Measurements from ENCODE around the gene COG8.
"Not testable (repeated sequence)": the region's sequence is repeated elsewhere in the genome, so short reads cannot be mapped to it uniquely, and the experiment has no call there.

COG8 gene

GRCh38 chr16:69319381-69319780 is 20.0 kb downstream of the COG8 start:
- no peak for DNase-seq (ENCODE audit: low read depth in 2 of 2)

- DNase-seq (ENCODE audit: low read depth in 2 of 2): no peak
Observed at GRCh38 chr16:69318911-69319289, 20.5 kb downstream of the COG8 start.

- no peak for DNase-seq (ENCODE audit: low read depth in 2 of 2)
Observed at GRCh38 chr16:69318177-69318910, 21.0 kb downstream of the COG8 start.

GRCh38 chr16:69316595-69317034 is 22.7 kb downstream of the COG8 start:
- DNase-seq (ENCODE audit: low read depth in 2 of 2): no peak

- DNase-seq (ENCODE audit: low read depth in 2 of 2): no peak
Observed at GRCh38 chr16:69315486-69316311, 23.7 kb downstream of the COG8 start.

- DNase-seq (ENCODE audit: low read depth in 2 of 2): no peak
Observed at GRCh38 chr16:69314534-69314933, 24.8 kb downstream of the COG8 start.

- no peak for DNase-seq (ENCODE audit: low read depth in 2 of 2)
Observed at GRCh38 chr16:69313469-69313868, 25.9 kb downstream of the COG8 start.

- no peak for DNase-seq (ENCODE audit: low read depth in 2 of 2)
Observed at GRCh38 chr16:69311533-69312387, 27.6 kb downstream of the COG8 start.

GRCh38 chr16:69310653-69311532 is 28.5 kb downstream of the COG8 start, which contains the start of gene VPS4A:
VPS4A (plus strand) TSS chr16:69311350; CDS start chr16:69311512, 162 bp downstream.
- peak; percentile 95 to 97 for DNase-seq (ENCODE audit: low read depth in 2 of 2)

GRCh38 chr16:69309316-69309715 is 30.0 kb downstream of the COG8 start:
- no peak for DNase-seq (ENCODE audit: low read depth in 2 of 2)

- DNase-seq (ENCODE audit: low read depth in 2 of 2): no peak
Observed at GRCh38 chr16:69307856-69308255, 31.5 kb downstream of the COG8 start.

- DNase-seq (ENCODE audit: low read depth in 2 of 2): no peak
Observed at GRCh38 chr16:69307091-69307490, 32.3 kb downstream of the COG8 start.

GRCh38 chr16:69306031-69306430 is 33.3 kb downstream of the COG8 start:
- no peak for DNase-seq (ENCODE audit: low read depth in 2 of 2)

- DNase-seq (ENCODE audit: low read depth in 2 of 2): no peak
Observed at GRCh38 chr16:69302301-69302700, 37.1 kb downstream of the COG8 start.

GRCh38 chr16:69301861-69302260 is 37.5 kb downstream of the COG8 start:
- no peak for DNase-seq (ENCODE audit: low read depth in 2 of 2)

- DNase-seq (ENCODE audit: low read depth in 2 of 2): no peak
Observed at GRCh38 chr16:69301187-69301586, 38.2 kb downstream of the COG8 start.

- no peak for DNase-seq (ENCODE audit: low read depth in 2 of 2)
Observed at GRCh38 chr16:69298261-69298660, 41.1 kb downstream of the COG8 start.

- not testable (repeated sequence) for DNase-seq (ENCODE audit: low read depth in 2 of 2)
Observed at GRCh38 chr16:69296771-69297170, 42.6 kb downstream of the COG8 start.

GRCh38 chr16:69294051-69294450 is 45.3 kb downstream of the COG8 start:
- no peak for DNase-seq (ENCODE audit: low read depth in 2 of 2)

- no peak for DNase-seq (ENCODE audit: low read depth in 2 of 2)
Observed at GRCh38 chr16:69293401-69293800, 46.0 kb downstream of the COG8 start.

- DNase-seq (ENCODE audit: low read depth in 2 of 2): not testable (repeated sequence)
Observed at GRCh38 chr16:69291657-69292056, 47.7 kb downstream of the COG8 start.

Measured in activated CD4-positive, alpha-beta T cell treated with anti-CD3 and anti-CD28 coated beads for 24 hours (primary cell).